ENCODE data around the gene SAMD4B. TPM values are rescaled to one million over a fixed set of nuclear protein-coding genes. Genes with fewer than 3 reads are reported as not detected.

The SAMD4B gene
- total RNA-seq, 2 experiments from 2014 or later = 55.5 to 57.6 TPM

GRCh38 chr19:39401549-39402345 lies 59.5 kb downstream of the SAMD4B start:
- POLR2A ChIA-PET = interaction anchor here (0.7 to 4.6 kb wide), 7 partner anchors 8 to 131 kb away, joined by 3 to 38 read pairs (median 5); partner anchors contain the start of genes EID2B, MED29, PAF1 and PLEKHG2
- CTCF ChIA-PET = interaction anchor here (0.5 to 3.0 kb wide), 10 partner anchors 10 to 281 kb away, joined by 3 to 40 read pairs (median 4); partner anchors contain the start of genes MED29, PAF1, PLEKHG2 and RPS16

DNA sequence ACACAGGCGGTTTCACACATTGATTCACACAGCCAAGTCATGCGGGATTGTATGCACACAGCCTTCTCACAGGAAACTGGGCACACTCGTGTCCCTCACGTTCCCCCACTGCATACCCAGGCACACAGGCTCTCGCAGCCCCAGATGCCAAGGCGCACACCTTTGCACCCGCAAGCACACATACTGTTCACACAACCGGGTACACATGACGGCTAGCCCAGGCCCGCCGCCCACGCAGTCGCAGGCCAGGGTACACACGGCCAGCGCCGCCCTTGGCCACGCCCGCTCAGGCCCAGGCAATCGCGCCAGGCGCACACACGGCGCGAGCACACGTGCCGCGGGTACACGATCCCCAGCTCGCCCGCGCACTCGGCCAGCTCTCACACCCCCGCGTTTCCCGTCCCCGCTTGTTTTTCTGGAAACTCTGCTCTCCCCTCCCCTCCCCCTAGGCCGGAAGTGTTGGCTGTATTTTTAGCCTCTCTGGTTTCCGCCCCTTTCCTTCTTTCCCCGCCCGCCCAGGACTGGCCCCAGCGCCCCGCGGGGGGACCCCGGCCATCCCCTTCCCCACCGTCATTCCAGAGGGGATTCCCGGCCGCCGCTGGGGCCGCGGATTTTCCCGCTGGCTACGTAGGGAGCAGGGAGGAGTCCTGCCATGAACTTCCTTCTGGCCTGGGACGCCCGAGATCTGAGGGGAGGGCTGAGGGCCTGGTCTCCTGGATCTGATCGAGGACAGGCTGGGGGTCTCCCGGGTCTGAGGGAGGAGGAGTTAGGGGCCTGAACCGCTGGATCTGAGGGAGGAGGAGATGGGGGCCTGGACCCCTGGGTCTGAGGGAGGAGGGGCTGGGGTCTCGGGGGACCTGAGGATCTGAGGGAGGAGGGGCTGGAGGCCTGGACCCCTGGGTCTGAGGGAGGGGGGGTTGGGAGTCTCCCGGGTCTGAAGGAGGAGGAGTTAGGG lies 60.4 kb downstream of the SAMD4B start:
- ChIA-PET CTCF (interaction anchor here (1.0 to 3.0 kb wide), 5 partner anchors 9 to 33 kb away, joined by 3 to 40 read pairs (median 8); partner anchors contain the start of genes MED29, PAF1, PLEKHG2 and RPS16), POLR2A (interaction anchor here (1.3 to 4.6 kb wide), 3 partner anchors 11 to 33 kb away, joined by 4 to 38 read pairs (median 19); partner anchors contain the start of genes MED29, PAF1 and RPS16)

DNA sequence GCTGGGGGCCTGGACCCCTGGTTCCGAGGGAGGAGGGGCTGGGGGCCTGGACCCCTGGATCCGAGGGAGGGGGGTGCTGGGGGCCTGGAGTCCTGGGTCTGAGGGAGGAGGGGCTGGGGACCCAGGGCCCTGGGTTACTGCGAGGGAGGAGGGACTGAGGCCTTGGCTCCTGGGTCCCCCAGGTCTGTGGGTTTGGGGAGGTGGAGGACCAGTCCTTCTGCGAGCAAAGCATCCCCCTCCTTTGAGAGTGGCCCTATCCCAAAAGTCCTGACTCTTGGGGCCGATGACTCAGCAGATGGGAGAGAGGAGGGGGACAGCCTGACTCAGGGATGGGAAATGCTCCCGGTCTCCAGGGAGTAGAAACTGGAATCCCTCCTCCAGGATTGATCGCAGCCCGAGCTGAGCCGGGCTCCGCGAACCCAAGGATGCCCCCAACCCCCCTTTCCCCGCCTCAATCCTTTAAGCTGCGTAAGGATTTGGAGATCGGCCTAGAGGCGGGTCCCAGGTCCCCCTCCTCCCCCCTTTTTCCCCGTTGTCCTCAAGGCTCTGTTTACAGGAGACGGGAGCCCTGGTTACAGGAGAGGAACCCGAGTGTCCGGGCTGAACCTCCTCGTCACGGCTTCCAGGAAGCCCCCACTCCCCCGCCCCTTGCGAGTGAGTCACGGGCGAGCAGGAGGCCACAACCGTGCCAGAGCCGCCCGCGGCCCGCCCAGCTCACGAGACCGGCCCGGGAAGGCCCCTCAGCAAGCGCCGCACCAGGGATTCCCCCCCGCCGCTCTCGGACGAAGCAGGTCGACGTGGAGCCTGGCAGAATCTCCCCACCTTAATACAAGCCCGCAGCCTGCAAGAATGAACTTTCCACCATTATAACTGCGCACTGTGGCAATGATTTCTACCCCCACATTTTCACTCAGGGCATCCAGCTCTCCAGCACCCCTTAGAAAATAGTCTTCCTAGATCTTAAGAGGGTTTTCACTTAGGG lies 61.4 kb downstream of the SAMD4B start:
- CTCF ChIA-PET = interaction anchor here (0.6 to 1.5 kb wide), 3 partner anchors 8 to 37 kb away, joined by 3 to 14 read pairs (median 4); partner anchors contain the start of genes MED29 and PLEKHG2

GRCh38 chr19:39405261-39405957 lies 63.2 kb downstream of the SAMD4B start:
- POLR2A ChIA-PET = interaction anchor here (0.6 to 4.6 kb wide), 3 partner anchors 11 to 30 kb away, joined by 5 to 38 read pairs (median 20); partner anchors contain the start of gene RPS16

More for the DNA sequence above, 61.4 kb downstream of the SAMD4B start:
- POLR2A ChIA-PET = interaction anchor here (1.3 to 4.6 kb wide), 2 partner anchors 13 to 32 kb away, joined by 4 to 38 read pairs; partner anchors contain the start of genes MED29, PAF1 and RPS16

DNA sequence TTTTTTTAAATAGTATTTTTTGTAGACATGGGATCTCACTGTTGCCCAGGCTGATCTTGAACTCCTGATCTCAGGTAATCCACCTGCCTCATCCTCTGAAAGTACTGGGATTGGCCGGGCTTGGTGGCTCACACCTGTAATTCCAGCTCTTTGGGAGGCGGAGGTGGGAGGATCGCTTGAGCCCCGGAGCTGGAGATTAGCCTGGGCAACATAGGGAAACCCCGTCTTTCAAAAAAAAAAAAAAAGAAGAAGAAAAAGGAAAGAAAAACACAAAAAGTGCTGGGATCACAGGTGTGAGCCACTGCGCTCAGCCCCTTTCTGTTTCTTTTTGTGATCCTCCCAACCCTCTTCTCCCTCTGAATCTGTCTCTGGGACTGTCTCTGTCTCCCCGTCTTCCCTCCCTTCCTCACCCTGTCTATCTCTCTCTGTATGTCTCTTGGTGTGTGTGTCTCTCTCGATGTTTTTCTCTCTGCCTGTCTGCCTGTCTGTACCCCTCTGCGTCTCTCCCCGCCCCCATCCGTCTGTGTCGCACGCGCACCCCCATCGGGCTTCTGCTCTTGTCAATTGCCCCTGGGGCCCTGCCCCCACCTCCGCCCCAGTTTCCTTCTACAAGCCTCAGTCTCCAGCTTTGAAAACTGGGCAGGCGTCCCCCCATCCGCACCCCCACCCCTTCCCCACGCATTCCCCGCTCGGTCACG lies 63.9 kb downstream of the SAMD4B start:
- CTCF ChIA-PET = interaction anchor here (0.6 to 4.1 kb wide), 2 partner anchors 8 to 76 kb away, joined by 3 to 56 read pairs; no protein-coding TSS in a partner anchor
- POLR2A ChIA-PET = interaction anchor here (0.5 to 3.3 kb wide), 7 partner anchors 8 to 127 kb away, joined by 3 to 20 read pairs (median 5); partner anchors contain the start of genes EID2B and RPS16

More at GRCh38 chr19:39405261-39405957, 63.2 kb downstream of the SAMD4B start:
- CTCF ChIA-PET = no interaction called here

DNA sequence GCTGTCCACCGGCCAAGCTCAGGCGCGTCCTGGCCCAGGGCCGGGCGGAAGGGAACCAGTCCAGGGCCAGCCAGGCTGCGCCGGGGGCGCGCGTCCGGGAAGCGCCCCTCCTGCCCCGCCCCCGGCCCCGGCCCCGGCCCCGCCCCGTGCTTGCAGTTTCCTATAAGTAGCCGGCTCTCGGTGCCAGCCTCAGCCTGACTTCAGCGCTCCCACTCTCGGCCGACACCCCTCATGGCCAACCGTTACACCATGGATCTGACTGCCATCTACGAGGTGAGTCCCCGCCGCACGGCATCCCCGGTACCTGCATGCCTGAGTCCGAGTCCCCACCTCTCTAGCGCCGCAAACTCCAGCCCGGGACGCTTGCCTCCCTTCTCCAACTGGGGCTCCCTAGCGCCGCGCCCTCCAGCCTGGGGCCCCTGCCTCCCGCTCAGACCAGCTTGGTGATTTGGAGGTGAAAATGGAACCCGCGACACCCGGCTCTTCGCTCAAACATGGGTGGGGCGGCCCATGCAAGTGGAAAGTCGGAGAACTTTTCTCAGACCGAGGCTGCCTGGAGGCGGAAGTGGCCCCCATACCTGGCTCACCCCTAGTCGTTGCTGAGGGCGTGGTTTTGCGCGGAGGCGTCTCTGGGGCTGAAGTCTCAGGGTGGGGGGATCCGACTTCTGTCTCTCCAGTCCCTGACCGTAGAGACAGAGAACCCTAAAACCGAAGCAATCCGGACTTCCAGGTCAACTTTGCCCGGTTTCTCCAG lies 64.6 kb downstream of the SAMD4B start, which contains the start of gene ZFP36:
ZFP36 (plus strand) TSS at position 192 of the 754 bp plus-strand sequence; CDS start at position 250, 58 bp downstream.
- ChIA-PET CTCF (interaction anchor here (0.6 to 4.1 kb wide), 3 partner anchors 9 to 77 kb away, joined by 3 to 56 read pairs (median 3); partner anchors contain the start of gene GMFG), POLR2A (interaction anchor here (0.5 to 3.3 kb wide), 8 partner anchors 8 to 126 kb away, joined by 3 to 20 read pairs (median 4); partner anchors contain the start of genes EID2B and RPS16)

- POLR2A ChIA-PET = interaction anchor here (0.6 to 3.3 kb wide), 4 partner anchors 9 to 28 kb away, joined by 3 to 20 read pairs (median 12); partner anchors contain the start of gene RPS16
- CTCF ChIA-PET = interaction anchor here (1.0 to 4.1 kb wide), 3 partner anchors 9 to 71 kb away, joined by 3 to 56 read pairs (median 3); partner anchors contain the start of gene GMFG
These were observed 65.1 kb downstream of the SAMD4B start for GRCh38 chr19:39407410-39407659.

- ChIA-PET CTCF (interaction anchor here (1.0 to 4.1 kb wide), 3 partner anchors 10 to 72 kb away, joined by 3 to 56 read pairs (median 3); partner anchors contain the start of gene GMFG), POLR2A (interaction anchor here (1.1 to 3.3 kb wide), 4 partner anchors 8 to 28 kb away, joined by 4 to 20 read pairs (median 12); partner anchors contain the start of gene RPS16)
These were observed 65.6 kb downstream of the SAMD4B start for GRCh38 chr19:39407660-39408391.

DNA sequence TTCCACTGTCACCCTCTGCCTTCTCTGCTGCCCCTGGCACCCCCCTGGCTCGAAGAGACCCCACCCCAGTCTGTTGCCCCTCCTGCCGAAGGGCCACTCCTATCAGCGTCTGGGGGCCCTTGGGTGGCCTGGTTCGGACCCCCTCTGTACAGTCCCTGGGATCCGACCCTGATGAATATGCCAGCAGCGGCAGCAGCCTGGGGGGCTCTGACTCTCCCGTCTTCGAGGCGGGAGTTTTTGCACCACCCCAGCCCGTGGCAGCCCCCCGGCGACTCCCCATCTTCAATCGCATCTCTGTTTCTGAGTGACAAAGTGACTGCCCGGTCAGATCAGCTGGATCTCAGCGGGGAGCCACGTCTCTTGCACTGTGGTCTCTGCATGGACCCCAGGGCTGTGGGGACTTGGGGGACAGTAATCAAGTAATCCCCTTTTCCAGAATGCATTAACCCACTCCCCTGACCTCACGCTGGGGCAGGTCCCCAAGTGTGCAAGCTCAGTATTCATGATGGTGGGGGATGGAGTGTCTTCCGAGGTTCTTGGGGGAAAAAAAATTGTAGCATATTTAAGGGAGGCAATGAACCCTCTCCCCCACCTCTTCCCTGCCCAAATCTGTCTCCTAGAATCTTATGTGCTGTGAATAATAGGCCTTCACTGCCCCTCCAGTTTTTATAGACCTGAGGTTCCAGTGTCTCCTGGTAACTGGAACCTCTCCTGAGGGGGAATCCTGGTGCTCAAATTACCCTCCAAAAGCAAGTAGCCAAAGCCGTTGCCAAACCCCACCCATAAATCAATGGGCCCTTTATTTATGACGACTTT lies 66.4 kb downstream of the SAMD4B start:
- CTCF ChIA-PET = interaction anchor here (1.0 to 4.1 kb wide), 3 partner anchors 11 to 73 kb away, joined by 3 to 56 read pairs (median 3); partner anchors contain the start of gene GMFG
- POLR2A ChIA-PET = interaction anchor here (0.9 to 3.3 kb wide), 7 partner anchors 7 to 27 kb away, joined by 3 to 20 read pairs (median 4); partner anchors contain the start of gene RPS16

DNA sequence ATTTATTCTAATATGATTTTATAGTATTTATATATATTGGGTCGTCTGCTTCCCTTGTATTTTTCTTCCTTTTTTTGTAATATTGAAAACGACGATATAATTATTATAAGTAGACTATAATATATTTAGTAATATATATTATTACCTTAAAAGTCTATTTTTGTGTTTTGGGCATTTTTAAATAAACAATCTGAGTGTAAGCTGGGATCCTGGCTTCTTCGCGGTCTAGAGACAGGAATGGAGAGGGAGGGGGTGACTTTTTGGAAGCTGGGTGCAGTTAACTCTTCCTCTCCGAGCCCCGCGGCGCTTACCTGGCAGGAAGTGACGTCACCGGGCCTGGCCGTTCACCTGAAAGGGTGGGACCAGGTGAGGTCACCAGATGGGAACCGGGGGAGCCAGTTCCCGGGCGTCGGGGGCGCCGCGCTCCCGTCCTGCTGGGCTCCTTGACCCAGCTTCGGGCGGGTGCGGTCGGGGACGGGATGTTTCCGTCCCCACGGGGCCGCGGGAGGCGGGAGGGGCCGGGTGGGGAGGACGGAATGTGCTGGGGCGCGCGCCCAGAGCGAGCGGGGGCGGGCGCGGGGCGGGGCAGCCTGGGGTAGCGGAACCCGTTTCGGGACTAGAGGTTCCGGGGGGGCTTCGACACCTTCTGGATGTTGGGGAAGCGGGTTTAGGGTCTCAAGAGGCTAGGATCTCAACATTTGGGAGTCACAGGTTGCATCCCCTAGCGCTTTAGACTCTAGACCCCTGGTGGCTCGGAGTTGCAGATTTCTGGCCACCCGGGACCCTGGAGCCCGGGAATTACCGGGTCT lies 67.2 kb downstream of the SAMD4B start:
- CTCF ChIA-PET = interaction anchor here (4.1 kb wide), 1 partner anchor 11 kb away, joined by 56 read pairs; no protein-coding TSS in a partner anchor

GRCh38 chr19:39410017-39410830 lies 68.0 kb downstream of the SAMD4B start:
- ChIA-PET POLR2A (interaction anchor here (1.0 to 1.7 kb wide), 2 partner anchors 9 to 12 kb away, joined by 3 to 4 read pairs; no protein-coding TSS in a partner anchor), CTCF (interaction anchor here (4.1 kb wide), 1 partner anchor 12 kb away, joined by 56 read pairs; no protein-coding TSS in a partner anchor)

More for the DNA sequence above, 67.2 kb downstream of the SAMD4B start:
- POLR2A ChIA-PET = interaction anchor here (0.9 to 1.7 kb wide), 3 partner anchors 8 to 26 kb away, joined by 3 to 4 read pairs (median 4); partner anchors contain the start of gene RPS16

GRCh38 chr19:39410831-39411080 lies 68.5 kb downstream of the SAMD4B start:
- ChIA-PET POLR2A (interaction anchor here (1.0 to 2.2 kb wide), 2 partner anchors 12 to 15 kb away, joined by 3 to 13 read pairs; no protein-coding TSS in a partner anchor), CTCF (interaction anchor here (0.7 to 2.2 kb wide), 6 partner anchors 10 to 122 kb away, joined by 3 to 72 read pairs (median 22); partner anchors contain the start of genes EID2B, MED29 and PAF1)
